22Rv1 (cell line): ENCODE results near the gene PRR33.

Source experiments
- ZFX ChIP-seq: fragments of 450-650 bp; IDR thresholded peaks from 2 replicates; pipeline ENCODE4 v1.6.1; 2017; ENCODE audit warnings: antibody characterized with exemption, borderline replicate concordance
- TF ChIP-seq, protein P1 (sequence below): fragments of 450-650 bp; IDR thresholded peaks from 2 replicates; pipeline ENCODE4 v1.5.1; 2017; ENCODE audit warnings: mild to moderate bottlenecking

DNA sequence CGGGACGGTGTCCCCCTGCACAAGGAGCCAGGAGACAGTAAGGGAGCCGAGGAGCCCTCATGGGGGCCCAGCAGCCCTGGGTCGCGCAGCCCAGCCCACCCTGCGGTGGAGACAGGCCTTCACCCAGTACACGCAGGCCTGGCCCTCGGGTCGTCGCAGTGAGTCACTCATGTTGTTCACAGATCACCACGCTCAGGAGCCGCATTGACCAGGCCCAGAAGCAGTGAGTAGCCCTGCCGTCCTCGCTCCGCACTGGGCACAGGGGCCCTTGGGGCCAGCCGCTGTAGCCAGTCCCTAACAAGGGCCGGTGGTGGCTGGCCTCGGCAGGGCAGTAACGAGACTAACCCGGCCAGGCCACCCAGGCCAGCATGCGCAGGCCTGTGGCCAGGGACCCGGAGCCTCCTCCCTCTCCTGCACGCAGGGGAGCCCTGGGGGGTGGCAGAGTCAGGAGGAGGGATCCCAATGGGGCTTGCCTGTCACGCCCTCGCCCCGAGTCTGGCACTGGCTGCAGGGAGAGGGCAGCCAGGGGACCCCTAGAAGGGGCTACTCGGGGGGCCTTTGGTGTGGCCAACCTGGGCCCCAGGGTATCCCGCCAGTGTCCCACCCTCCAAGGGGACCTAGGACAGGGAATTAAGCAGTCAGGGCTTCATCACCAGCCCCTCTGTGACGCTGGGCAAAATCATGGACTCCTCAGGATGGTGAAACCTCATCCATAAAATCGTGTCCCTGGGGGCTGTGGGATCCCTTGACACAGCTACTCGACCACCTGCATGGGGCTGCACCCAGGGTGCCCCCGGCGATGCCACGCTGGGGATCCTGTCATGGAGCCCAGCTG, 45.3 kb upstream of the PRR33 start:
- TF ChIP-seq, protein P1, sequence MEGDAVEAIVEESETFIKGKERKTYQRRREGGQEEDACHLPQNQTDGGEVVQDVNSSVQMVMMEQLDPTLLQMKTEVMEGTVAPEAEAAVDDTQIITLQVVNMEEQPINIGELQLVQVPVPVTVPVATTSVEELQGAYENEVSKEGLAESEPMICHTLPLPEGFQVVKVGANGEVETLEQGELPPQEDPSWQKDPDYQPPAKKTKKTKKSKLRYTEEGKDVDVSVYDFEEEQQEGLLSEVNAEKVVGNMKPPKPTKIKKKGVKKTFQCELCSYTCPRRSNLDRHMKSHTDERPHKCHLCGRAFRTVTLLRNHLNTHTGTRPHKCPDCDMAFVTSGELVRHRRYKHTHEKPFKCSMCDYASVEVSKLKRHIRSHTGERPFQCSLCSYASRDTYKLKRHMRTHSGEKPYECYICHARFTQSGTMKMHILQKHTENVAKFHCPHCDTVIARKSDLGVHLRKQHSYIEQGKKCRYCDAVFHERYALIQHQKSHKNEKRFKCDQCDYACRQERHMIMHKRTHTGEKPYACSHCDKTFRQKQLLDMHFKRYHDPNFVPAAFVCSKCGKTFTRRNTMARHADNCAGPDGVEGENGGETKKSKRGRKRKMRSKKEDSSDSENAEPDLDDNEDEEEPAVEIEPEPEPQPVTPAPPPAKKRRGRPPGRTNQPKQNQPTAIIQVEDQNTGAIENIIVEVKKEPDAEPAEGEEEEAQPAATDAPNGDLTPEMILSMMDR = no peak
- no peak for TF ChIP-seq ZFX
